ENCODE results near the gene KRT23.

Gene KRT23

GRCh38 chr17:40937384-40937819 is at the start of gene KRT23:
Gene KRT23 (minus strand): TSS chr17:40937646. CDS start chr17:40936603, 1,043 bp downstream.
- no peak for FAIRE-seq

- FAIRE-seq, result no peak
These were observed 49.5 kb upstream of the KRT23 start for GRCh38 chr17:40986920-40987319.

GRCh38 chr17:40984226-40984625 is 46.8 kb upstream of the KRT23 start, which contains the start of gene KRT40:
Gene KRT40 (minus strand): TSS chr17:40984326. CDS start chr17:40984273, 53 bp downstream.
- no peak for FAIRE-seq

- no peak for FAIRE-seq
These were observed 43.7 kb upstream of the KRT23 start for GRCh38 chr17:40981115-40981514.

GRCh38 chr17:40980596-40980995 is 43.1 kb upstream of the KRT23 start:
- FAIRE-seq, result no peak

GRCh38 chr17:40980117-40980516 is 42.7 kb upstream of the KRT23 start:
- FAIRE-seq, result no peak

GRCh38 chr17:40978575-40979151 is 41.2 kb upstream of the KRT23 start:
- no peak for FAIRE-seq

- no peak for FAIRE-seq
These were observed 38.1 kb upstream of the KRT23 start for GRCh38 chr17:40975516-40975915.

- no peak for FAIRE-seq
These were observed 36.9 kb upstream of the KRT23 start for GRCh38 chr17:40974366-40974765.

GRCh38 chr17:40967582-40967981 is 30.1 kb upstream of the KRT23 start:
- FAIRE-seq, result no peak

- FAIRE-seq, result no peak
These were observed 29.4 kb upstream of the KRT23 start, which contains the start of gene KRT39 for GRCh38 chr17:40966848-40967247. Gene KRT39 (minus strand): TSS chr17:40966948. CDS start chr17:40966856, 92 bp downstream.

- FAIRE-seq, result no peak
These were observed 26.4 kb upstream of the KRT23 start for GRCh38 chr17:40963838-40964237.

- no peak for FAIRE-seq
These were observed 24.7 kb upstream of the KRT23 start for GRCh38 chr17:40962059-40962561.

- no peak for FAIRE-seq
These were observed 24.1 kb upstream of the KRT23 start for GRCh38 chr17:40961591-40961990.

GRCh38 chr17:40960144-40960543 is 22.7 kb upstream of the KRT23 start:
- FAIRE-seq, result no peak

- no peak for FAIRE-seq
These were observed 20.9 kb upstream of the KRT23 start for GRCh38 chr17:40958086-40958953.

GRCh38 chr17:40956401-40957254 is 19.2 kb upstream of the KRT23 start:
- FAIRE-seq, result no peak

- FAIRE-seq, result no peak
These were observed 16.4 kb upstream of the KRT23 start for GRCh38 chr17:40953881-40954280.

GRCh38 chr17:40952661-40953060 is 15.2 kb upstream of the KRT23 start:
- FAIRE-seq, result no peak

- FAIRE-seq, result no peak
These were observed 14.7 kb upstream of the KRT23 start for GRCh38 chr17:40952154-40952553.

- no peak for FAIRE-seq
These were observed 13.7 kb upstream of the KRT23 start for GRCh38 chr17:40951011-40951622.

GRCh38 chr17:40950176-40950575 is 12.7 kb upstream of the KRT23 start:
- FAIRE-seq, result no peak

All from TTC549 (cell line).